Hepatocyte (in vitro differentiated cells): ENCODE data around the gene AMD1. TPM values are rescaled to one million over a fixed set of nuclear protein-coding genes. Genes with fewer than 3 reads are reported as not detected.
"Not testable (repeated sequence)": the region's sequence is repeated elsewhere in the genome, so short reads cannot be mapped to it uniquely, and the experiment has no call there.

Experiments used
- DNase-seq: peaks from one replicate; pipeline ENCODE4 v3.0.0-alpha.2; 2016; ENCODE audit warnings: low spot score
- H2AFZ ChIP-seq: fragments of 200-600 bp; sonication (generic); 2 replicates; pipeline ENCODE4 v1.6.0; 2016; ENCODE audit warnings: antibody characterized with exemption, mild to moderate bottlenecking
- H3K27ac ChIP-seq: fragments of 200-600 bp; sonication (generic); 2 replicates; pipeline ENCODE4 v1.5.1; 2016; ENCODE audit warnings: mild to moderate bottlenecking
- H3K27me3 ChIP-seq: fragments of 200-600 bp; sonication (generic); 2 replicates; pipeline ENCODE4 v1.6.1; 2016
- H3K36me3 ChIP-seq: fragments of 200-600 bp; sonication (generic); replicated peaks from 2 replicates; pipeline ENCODE4 v1.5.1; 2016; ENCODE audit warnings: low read depth; ENCODE audit not compliant: insufficient read depth
- H3K4me1 ChIP-seq: fragments of 200-600 bp; sonication (generic); 2 replicates; pipeline ENCODE4 v1.5.1; 2016; ENCODE audit warnings: mild to moderate bottlenecking, moderate library complexity; ENCODE audit not compliant: insufficient read depth
- H3K4me2 ChIP-seq: fragments of 200-600 bp; sonication (generic); 2 replicates; pipeline ENCODE4 v1.6.0; 2016
- H3K4me3 ChIP-seq: fragments of 200-600 bp; sonication (generic); 2 replicates; pipeline ENCODE4 v1.5.1; 2016; ENCODE audit warnings: mild to moderate bottlenecking
- H3K79me2 ChIP-seq: fragments of 200-600 bp; sonication (generic); 2 replicates; pipeline ENCODE4 v1.6.0; 2017; ENCODE audit warnings: mild to moderate bottlenecking
- H3K9me2 ChIP-seq: fragments of 200-600 bp; sonication (generic); replicated peaks from 2 replicates; pipeline ENCODE4 v1.6.0; 2017; ENCODE audit warnings: mild to moderate bottlenecking; ENCODE audit not compliant: insufficient read depth
- H3K9me3 ChIP-seq: fragments of 200-600 bp; sonication (generic); 2 replicates; pipeline ENCODE4 v1.5.1; 2016; ENCODE audit warnings: low read depth, mild to moderate bottlenecking
- H4K20me1 ChIP-seq: fragments of 200-600 bp; sonication (generic); 2 replicates; pipeline ENCODE4 v1.6.0; 2016; ENCODE audit warnings: mild to moderate bottlenecking; ENCODE audit not compliant: insufficient read depth, poor library complexity, severe bottlenecking
- EZH2 ChIP-seq: fragments of 200-600 bp; sonication (generic); IDR thresholded peaks from 2 replicates; pipeline ENCODE4 v1.6.1; 2016; ENCODE audit warnings: antibody characterized with exemption, mild to moderate bottlenecking, borderline replicate concordance
- EZH2phosphoT487 ChIP-seq: fragments of 200-600 bp; sonication (generic); IDR thresholded peaks from one replicate; pipeline ENCODE4 v1.6.1; 2018; ENCODE audit warnings: antibody characterized with exemption, mild to moderate bottlenecking, low read depth, moderate library complexity; ENCODE audit not compliant: unreplicated experiment, severe bottlenecking
- WGBS: methylation state at CpG from one replicate; pipeline ENCODE4 v1.1.6; 2016; ENCODE audit warnings: low lambda C conversion rate; ENCODE audit errors: missing lambda C conversion rate; 5-methylcytosine and 5-hydroxymethylcytosine counted together
- polyA plus RNA-seq: library from polyadenylated mRNA; unstranded; fragments of >200 nt; fragmentation: Nextera tagmentation; extraction: Ambion mirVana; gene quantifications from 2 replicates; pipeline ENCODE4 v1.2.1, GENCODE V29; 2016
- total RNA-seq: library from RNA; depleted of rRNA; stranded (reverse); fragments of >200 nt; gene quantifications from 2 replicates; pipeline ENCODE4 v1.2.3, GENCODE V29; 2014
- TF ChIP-seq, protein P1 (sequence below): fragments of 200-600 bp; sonication (generic); IDR thresholded peaks from 2 replicates; pipeline ENCODE4 v1.5.1; 2016; ENCODE audit warnings: antibody characterized with exemption, mild to moderate bottlenecking; ENCODE audit not compliant: poor library complexity

The AMD1 gene
- total and polyA plus RNA-seq, 2 experiments from 2014 or later = 42.7 to 106 TPM

GRCh38 chr6:110897433-110897832 is 22.8 kb downstream of the AMD1 start:
- DNase-seq = no peak
- H3K27ac ChIP-seq = no peak overlapping the region
- 98% methylated on average over 9 of the region's 9 CpGs for WGBS
- peaks cover 11% of the 10 kb centered on the region for H3K36me3 ChIP-seq
- no peaks in the 10 kb centered on the region for H3K9me3 ChIP-seq
- H4K20me1 ChIP-seq = peaks cover 6% of the 10 kb centered on the region
- peaks cover 20% of the 10 kb centered on the region for H3K79me2 ChIP-seq
- no peaks in the 10 kb centered on the region for H3K4me1 ChIP-seq
- H2AFZ ChIP-seq = no peak overlapping the region
- no peaks in the 10 kb centered on the region for H3K27me3 ChIP-seq
- TF ChIP-seq, protein P1, sequence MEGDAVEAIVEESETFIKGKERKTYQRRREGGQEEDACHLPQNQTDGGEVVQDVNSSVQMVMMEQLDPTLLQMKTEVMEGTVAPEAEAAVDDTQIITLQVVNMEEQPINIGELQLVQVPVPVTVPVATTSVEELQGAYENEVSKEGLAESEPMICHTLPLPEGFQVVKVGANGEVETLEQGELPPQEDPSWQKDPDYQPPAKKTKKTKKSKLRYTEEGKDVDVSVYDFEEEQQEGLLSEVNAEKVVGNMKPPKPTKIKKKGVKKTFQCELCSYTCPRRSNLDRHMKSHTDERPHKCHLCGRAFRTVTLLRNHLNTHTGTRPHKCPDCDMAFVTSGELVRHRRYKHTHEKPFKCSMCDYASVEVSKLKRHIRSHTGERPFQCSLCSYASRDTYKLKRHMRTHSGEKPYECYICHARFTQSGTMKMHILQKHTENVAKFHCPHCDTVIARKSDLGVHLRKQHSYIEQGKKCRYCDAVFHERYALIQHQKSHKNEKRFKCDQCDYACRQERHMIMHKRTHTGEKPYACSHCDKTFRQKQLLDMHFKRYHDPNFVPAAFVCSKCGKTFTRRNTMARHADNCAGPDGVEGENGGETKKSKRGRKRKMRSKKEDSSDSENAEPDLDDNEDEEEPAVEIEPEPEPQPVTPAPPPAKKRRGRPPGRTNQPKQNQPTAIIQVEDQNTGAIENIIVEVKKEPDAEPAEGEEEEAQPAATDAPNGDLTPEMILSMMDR = no peak
- TF ChIP-seq EZH2phosphoT487 (no peak), EZH2 (no peak)
- no peaks in the 10 kb centered on the region for H3K9me2 ChIP-seq
- H3K4me3 ChIP-seq = no peak overlapping the region
- H3K4me2 ChIP-seq = no peak overlapping the region

GRCh38 chr6:110898111-110898510 is 23.5 kb downstream of the AMD1 start:
- WGBS = 95% methylated on average over 5 of the region's 5 CpGs
- Histone ChIP-seq H3K9me2 (no peaks in the 10 kb centered on the region), H3K4me2 (no peak overlapping the region), H3K27ac (no peak overlapping the region), H3K4me1 (no peaks in the 10 kb centered on the region), H4K20me1 (no peaks in the 10 kb centered on the region), H3K9me3 (no peaks in the 10 kb centered on the region), H3K27me3 (no peaks in the 10 kb centered on the region), H2AFZ (no peak overlapping the region), H3K4me3 (no peak overlapping the region), H3K36me3 (peaks cover 9% of the 10 kb centered on the region), H3K79me2 (peaks cover 14% of the 10 kb centered on the region)
- no peak for DNase-seq
- TF ChIP-seq EZH2phosphoT487 = no peak
- TF ChIP-seq, protein P1 = no peak
- TF ChIP-seq EZH2 = no peak

DNA sequence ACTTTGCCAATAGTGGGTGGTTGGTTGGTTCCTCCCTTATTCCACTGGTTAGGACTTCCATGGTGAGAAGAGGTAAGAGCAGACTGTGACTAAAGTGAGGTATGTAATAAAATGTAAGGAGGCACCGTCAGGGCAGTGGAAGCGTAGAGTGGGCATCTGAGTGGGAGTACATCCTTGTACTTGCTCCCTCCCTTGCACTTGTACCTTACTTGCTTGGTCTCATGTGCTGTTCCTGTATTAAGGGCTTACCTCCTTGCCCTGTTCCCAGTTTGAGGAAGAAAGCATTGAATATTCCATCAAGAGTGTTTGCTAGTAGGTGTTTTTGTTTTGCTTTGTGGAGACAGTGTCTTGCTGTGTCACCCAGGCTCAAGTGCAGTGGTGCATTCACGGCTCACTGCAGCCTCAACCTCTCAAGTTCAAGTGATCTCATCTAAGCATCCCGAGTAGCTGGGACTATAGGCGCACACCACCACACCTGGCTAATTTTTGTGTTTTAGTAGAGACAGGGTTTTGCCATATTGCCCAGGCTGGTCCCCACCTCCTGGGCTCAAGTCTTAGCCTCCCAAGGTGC is 25.5 kb downstream of the AMD1 start:
- TF ChIP-seq, protein P1 = no peak
- TF ChIP-seq EZH2phosphoT487 = no peak
- TF ChIP-seq EZH2 = no peak

GRCh38 chr6:110901601-110902000 is 27.0 kb downstream of the AMD1 start:
- H3K4me2 ChIP-seq, H3K36me3 ChIP-seq, H3K27me3 ChIP-seq, H2AFZ ChIP-seq, H3K4me1 ChIP-seq, H3K9me3 ChIP-seq, H4K20me1 ChIP-seq, H3K9me2 ChIP-seq, H3K4me3 ChIP-seq, DNase-seq, H3K79me2 ChIP-seq, H3K27ac ChIP-seq: not testable (repeated sequence)
- 92% methylated on average over 8 of the region's 8 CpGs for WGBS

More for the DNA sequence above, 25.5 kb downstream of the AMD1 start:
- Histone ChIP-seq H3K9me2 (no peaks in the 10 kb centered on the region), H3K27me3 (no peaks in the 10 kb centered on the region), H3K79me2 (no peaks in the 10 kb centered on the region), H2AFZ (no peak overlapping the region), H3K4me1 (no peaks in the 10 kb centered on the region), H3K36me3 (no peaks in the 10 kb centered on the region), H3K4me2 (no peak overlapping the region), H3K4me3 (no peak overlapping the region), H4K20me1 (no peaks in the 10 kb centered on the region), H3K27ac (no peak overlapping the region), H3K9me3 (no peaks in the 10 kb centered on the region)
- 97% methylated on average over 5 of the region's 5 CpGs for WGBS
- no peak for DNase-seq
